Head of caudate nucleus (tissue), 42 donors: ENCODE data around the gene STX16.

Source experiments
- DNase-seq, 42 donors: peaks; one replicate each; pipeline versions ENCODE4 v3.0.0 to v3.0.0-alpha.2; 2020 to 2021; ENCODE audit warnings: mixed read lengths in 7 of 42
- intact Hi-C: fragments of 100-400 bp; cut with DNase I; formaldehyde crosslinking; loops from one replicate; pipeline ENCODE4 v1.15.0; 2022

The STX16 gene

DNA sequence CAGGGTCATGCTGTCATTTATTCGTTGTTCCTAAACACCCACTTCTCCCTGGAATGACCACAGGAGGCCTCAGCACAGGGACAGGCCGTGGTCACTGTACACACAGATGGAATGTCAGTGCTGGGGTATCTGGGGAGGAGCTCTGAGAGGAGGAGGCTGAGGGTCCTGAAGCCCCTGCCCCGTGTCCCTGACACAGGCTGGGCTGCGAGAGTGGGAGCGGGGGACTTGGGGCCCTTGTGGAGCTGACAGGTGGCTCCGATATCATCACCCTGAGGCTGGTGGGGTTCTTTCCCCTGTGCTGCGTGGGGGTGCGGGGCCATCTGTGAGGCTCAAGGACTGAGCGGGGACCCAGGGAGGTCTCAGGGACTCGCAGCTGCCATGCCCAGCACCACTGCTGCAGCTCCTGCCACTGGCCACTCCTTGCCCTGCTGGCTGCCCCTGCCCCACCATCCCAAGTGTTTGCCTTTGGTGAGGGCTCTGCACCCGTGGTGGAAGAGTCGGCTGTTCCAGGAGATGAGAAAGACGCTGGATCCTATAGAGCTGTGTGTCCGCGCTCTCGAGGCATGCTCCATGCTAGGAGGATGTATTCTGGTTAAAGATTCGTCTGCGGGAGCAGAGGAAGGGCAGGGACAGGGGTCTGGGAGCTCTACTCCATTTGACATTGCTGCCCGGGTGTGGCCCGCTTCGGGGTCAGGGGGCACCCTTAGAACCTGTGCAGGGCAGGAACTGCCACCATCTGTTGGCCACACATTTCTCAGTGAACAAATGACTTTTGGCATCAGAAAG is 60.4 kb downstream of the STX16 start:
- intact Hi-C loops: no loop called here
- peak in 20 of 42 donors; percentile 2 to 36 (median 10) for DNase-seq

- intact Hi-C loops: no loop called here
- DNase-seq: peak in 21 of 42 donors; percentile 0 to 37 (median 10)
Measured at GRCh38 chr20:58712151-58712791, 61.2 kb downstream of the STX16 start.

DNA sequence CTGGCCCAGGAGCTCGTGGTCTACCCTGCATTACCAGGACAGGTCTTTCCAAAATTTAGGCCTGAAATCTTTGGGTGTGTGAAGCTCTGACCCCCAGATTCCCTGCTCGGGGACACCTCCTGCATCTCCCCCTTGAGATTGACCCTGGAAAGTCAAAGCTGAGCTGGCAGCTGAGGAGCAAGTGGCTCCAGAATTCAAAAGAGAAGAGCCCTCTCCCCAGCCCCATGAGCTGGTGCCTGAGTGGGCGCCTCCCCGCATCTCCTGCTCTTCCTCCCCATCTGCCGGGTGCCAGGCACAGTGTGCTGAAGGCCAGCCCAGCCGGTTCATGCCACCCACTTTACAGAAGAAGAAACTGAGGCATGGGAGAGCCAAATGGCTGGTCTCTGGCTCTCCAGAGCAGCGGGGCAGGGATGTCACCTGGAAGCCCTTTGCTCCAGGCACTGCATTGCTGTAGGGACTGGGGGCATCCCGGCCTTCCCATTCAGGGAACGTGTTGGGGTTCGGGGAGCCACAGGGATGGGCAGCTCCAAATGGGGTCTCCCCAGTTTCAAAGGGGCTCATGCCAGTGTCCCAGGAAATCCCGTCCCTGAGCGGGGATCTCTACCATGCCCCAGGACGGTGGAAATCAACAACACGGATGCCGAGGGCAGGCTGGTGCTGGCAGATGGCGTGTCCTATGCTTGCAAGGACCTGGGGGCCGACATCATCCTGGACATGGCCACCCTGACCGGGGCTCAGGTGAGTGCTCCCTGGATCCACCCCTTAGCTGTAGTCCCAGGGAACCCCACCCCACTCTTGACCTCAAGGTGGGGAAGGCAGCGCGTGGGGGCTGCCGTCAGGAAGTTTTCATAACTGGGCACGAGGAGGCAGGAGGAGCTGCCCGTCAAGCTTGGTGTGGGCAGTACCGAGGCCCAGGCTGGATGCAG is 62.0 kb downstream of the STX16 start:
- peak in 19 of 42 donors; percentile 4 to 37 (median 13) for DNase-seq
- intact Hi-C loops: no loop called here

DNA sequence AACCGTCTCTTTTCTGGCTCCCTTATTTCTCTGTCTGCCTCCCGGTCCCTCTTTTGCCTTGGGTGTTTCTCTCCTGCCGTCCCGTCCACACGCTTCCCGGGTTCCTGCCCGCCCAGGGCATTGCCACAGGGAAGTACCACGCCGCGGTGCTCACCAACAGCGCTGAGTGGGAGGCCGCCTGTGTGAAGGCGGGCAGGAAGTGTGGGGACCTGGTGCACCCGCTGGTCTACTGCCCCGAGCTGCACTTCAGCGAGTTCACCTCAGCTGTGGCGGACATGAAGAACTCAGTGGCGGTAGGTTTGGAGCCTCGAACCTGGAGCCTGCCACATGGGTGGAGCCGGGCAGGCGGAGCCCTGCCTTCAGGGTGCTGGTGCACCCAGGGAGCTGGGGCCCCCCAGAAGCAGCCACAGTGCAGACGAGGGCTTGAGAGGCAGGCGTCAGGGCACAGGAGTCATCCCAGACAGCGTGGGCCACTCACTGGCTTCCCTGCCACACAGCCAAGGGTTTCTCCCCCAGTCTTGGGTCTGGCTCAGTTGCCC is 62.8 kb downstream of the STX16 start:
- peak in 22 of 42 donors; percentile 1 to 40 (median 13) for DNase-seq
- intact Hi-C loops: no loop called here

DNA sequence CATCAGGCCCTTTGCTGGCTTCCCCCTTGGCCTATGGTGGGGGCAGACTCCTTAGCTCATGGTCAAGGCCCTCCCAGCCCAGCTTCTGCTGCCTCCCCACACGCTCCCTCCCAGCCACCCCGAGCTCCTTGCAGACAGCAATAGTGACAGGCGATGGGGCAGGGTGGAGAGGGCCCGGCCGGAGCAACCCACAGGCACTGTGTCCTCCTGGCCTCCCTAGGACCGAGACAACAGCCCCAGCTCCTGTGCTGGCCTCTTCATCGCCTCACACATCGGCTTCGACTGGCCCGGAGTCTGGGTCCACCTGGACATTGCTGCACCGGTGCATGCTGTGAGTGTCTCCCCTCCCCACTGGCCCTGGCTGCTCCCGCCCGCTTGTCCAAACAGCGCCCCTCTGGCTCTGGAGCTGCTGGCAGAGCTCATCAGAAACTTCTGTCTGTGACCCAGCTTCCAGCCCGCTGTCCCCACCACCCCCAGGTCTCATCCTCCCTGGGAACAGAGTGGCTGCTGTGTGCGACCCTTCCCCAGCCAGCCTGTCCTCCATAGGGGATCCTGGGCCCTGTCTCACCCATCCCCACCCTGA is 63.3 kb downstream of the STX16 start:
- intact Hi-C loops: no loop called here
- DNase-seq: peak in 20 of 42 donors; percentile 4 to 37 (median 11)

- peak in 14 of 42 donors; percentile 2 to 36 (median 6) for DNase-seq
Measured at GRCh38 chr20:58714923-58715351, 63.9 kb downstream of the STX16 start.

GRCh38 chr20:58715391-58715800 is 64.3 kb downstream of the STX16 start:
- DNase-seq: peak in 18 of 42 donors; percentile 2 to 33 (median 13)
- intact Hi-C loops: no loop called here

More at GRCh38 chr20:58714923-58715351, 63.9 kb downstream of the STX16 start:
- intact Hi-C loops: no loop called here

- intact Hi-C loops: no loop called here
- DNase-seq: peak in 19 of 42 donors; percentile 1 to 37 (median 11)
Measured at GRCh38 chr20:58715801-58716475, 64.9 kb downstream of the STX16 start.

DNA sequence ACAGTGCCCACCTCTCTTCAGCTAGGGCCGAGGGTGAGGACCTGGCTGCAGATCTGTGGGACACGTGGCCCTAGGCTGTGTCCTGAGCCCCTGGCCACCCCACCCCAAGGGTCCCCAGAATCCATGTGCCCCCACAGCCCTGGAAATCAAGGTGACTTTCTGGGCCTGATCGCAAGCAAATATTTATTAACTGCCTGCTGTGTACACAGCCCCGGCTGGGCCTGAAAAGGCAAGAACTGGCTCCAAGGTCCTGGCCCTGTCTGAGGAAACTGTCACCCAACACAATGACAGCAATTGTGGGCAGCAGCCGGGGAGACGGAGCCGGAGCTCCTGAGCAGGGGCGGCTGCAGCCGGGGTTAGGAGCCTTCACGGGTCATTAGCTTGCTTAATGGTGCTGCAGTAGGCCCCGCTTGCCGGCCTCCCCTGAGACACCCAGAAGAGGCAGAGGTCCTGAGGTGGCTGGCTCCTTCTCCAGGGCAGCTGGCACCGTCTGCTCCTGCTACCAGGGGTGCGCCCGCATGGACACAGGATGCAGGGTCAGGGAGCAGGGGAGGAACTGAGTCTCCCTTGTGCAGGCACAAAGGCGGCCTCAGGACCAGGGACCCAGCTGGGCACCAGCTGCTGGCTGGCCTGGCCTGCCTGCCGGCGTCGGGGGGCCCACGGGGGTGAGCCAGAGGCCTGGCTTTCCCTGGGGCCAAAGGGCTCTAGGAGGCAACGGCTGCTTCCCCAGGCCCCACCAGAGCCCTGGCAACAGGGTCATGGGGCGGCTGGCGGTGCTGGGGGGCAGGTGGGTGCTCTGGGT is 65.6 kb downstream of the STX16 start:
- DNase-seq: peak in 21 of 42 donors; percentile 8 to 43 (median 17)
- intact Hi-C loops: no loop called here

- peak in 21 of 42 donors; percentile 4 to 40 (median 13) for DNase-seq
Measured at GRCh38 chr20:58717278-58718091, 66.4 kb downstream of the STX16 start.

DNA sequence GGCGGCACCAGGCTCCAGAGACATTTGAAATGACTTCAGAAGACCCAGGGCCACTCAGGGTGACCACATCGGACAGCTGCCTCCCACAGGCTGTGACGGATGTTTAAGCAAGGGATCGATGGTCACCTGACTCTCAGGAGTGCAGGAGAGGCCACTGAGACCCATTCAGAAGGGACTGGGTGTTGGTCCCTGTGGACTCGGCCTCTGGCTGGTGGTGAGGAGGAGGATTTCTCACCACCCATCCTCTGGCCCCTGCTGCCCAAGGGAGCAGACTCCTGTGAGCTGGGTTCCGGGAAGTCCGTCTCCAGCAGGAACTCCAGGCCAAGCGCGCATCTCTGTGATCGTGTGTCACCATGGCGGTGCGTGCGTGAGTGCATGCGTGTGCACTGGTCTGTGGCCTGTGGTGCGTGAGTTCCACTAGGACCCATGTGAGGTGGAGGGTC is 67.1 kb downstream of the STX16 start:
- intact Hi-C loops: no loop called here

More at GRCh38 chr20:58717278-58718091, 66.4 kb downstream of the STX16 start:
- intact Hi-C loops: no loop called here

GRCh38 chr20:58718729-58719128 is 67.6 kb downstream of the STX16 start:
- peak in 21 of 42 donors; percentile 3 to 40 (median 14) for DNase-seq
- intact Hi-C loops: no loop called here

More for the DNA sequence above, 67.1 kb downstream of the STX16 start:
- peak in 18 of 42 donors; percentile 4 to 33 (median 13) for DNase-seq

DNA sequence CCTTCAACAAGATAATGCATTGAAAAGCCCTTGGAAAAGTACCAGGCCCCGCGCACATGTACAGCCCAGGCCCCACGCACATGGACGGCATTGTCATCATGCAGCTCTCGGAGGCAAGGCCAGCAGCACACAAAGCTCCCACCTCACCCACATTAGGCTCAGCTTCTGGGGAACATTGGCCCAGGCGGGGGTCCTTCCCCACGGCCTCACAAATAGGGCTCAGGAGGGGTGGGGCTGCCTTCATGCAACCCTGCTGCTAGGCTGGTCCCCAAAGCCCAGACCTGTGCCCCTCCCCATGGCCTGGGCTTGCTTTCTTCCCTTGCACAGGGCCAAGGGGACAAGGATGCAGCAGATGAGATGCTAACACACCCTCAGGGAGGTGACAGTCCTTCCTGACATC is 68.2 kb downstream of the STX16 start:
- intact Hi-C loops: no loop called here
- DNase-seq: peak in 23 of 42 donors; percentile 9 to 47 (median 25)

GRCh38 chr20:58719971-58720371 is 68.9 kb downstream of the STX16 start:
- DNase-seq: peak in 11 of 42 donors; percentile 3 to 32 (median 9)
- intact Hi-C loops: no loop called here

GRCh38 chr20:58720890-58721289 is 69.8 kb downstream of the STX16 start:
- intact Hi-C loops: no loop called here
- peak in 6 of 42 donors; percentile 5 to 29 (median 12) for DNase-seq
